HG02885 (cell line): ENCODE measurements around the gene GLB1L.
"Not testable (repeated sequence)": the region's sequence is repeated elsewhere in the genome, so short reads cannot be mapped to it uniquely, and the experiment has no call there.

ENCODE experiments used
- ATAC-seq: cut with Tn5 transposase; IDR thresholded peaks from one replicate; pipeline ENCODE4 v1.9.1; 2021; ENCODE audit warnings: mild to moderate bottlenecking; ENCODE audit not compliant: unreplicated experiment, poor library complexity

Gene GLB1L

GRCh38 chr2:219281588-219281987 is 36.3 kb upstream of the GLB1L start:
- no peak for ATAC-seq

DNA sequence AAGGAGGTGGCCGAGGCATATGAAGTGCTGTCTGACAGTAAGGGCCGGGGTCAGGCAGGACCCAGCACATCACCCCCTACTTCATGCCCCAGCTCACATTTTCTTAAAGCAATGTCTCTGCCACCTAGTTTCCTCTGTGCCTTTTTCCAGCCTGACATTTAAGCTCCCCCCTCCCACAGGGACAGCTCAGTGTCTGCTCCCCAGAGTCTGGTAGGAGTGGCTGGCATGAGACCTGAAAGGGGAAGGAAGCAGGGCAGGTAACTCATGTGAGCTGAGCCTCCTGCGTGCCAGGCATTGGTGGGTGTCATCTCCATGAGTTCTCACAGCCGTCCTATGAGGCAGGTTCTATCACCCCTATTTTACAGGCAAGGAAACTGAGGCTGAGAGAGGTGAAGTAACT is 35.4 kb upstream of the GLB1L start:
- no peak for ATAC-seq

GRCh38 chr2:219279916-219280516 is 34.8 kb upstream of the GLB1L start:
- ATAC-seq = no peak

DNA sequence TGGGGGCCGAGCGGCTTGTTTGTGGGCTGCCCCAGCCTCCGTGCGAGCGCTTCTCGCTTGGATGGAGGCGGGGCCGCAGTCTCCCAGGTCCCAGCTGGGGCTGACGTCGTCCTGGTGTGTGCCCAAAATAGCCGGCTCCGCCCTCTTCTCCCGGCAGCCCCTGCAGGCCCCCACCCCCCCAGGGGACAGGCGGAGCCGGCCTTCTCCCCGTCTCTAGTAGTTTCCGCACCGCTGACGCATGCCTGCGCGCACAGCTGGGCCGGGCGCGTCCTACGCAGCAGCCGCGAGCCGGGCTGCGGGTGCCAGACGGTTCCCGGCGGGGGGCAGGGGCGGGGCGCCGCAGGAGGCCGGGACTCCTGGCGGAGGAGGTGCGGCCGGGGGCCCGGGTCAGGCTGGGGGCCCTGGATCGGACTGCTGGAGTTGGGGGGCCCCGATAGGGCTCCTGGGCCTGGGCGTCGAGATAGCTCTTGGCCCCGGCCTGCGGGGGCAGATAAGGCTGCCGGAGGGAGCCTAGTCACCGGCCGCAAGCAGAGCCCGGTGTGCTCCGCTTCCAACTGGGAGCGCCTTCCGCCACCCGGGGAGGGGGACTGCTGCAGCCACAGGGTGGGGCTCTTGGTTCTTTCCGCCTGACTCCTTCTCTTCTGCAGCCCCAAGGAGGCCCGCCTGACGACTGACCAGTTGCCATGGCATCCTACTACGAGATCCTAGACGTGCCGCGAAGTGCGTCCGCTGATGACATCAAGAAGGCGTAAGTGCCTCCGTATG is 34.1 kb upstream of the GLB1L start, which contains the start of gene DNAJB2:
DNAJB2 (plus strand) TSS at position 216 of the 765 bp plus-strand sequence; CDS start at position 684, 468 bp downstream.
- ATAC-seq = peak; percentile 85

GRCh38 chr2:219278655-219279150 is 33.5 kb upstream of the GLB1L start:
- ATAC-seq = no peak

- peak; percentile 33 for ATAC-seq
These were observed 32.7 kb upstream of the GLB1L start for GRCh38 chr2:219277703-219278654.

- ATAC-seq = no peak
These were observed 29.2 kb upstream of the GLB1L start for GRCh38 chr2:219274361-219274921.

GRCh38 chr2:219273937-219274336 is 28.7 kb upstream of the GLB1L start:
- ATAC-seq = no peak

DNA sequence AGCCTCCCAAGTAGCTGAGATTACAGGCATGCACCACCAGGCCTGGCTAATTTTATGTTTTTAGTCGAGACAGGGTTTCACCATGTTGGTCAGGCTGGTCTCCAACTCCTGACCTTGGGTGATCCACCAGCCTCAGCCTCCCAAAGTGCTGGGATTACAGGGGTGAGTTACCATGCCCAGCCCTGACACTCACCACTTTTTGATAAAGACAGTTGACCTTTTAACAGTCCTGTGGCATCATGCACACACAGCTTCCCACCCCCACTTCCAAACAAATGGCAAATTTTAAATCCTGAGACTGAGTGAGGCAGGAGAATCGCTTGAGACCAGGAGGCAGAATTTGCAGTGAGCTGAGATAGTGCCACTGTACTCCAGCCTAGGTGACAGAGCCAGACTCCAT is 27.8 kb upstream of the GLB1L start:
- ATAC-seq = no peak

DNA sequence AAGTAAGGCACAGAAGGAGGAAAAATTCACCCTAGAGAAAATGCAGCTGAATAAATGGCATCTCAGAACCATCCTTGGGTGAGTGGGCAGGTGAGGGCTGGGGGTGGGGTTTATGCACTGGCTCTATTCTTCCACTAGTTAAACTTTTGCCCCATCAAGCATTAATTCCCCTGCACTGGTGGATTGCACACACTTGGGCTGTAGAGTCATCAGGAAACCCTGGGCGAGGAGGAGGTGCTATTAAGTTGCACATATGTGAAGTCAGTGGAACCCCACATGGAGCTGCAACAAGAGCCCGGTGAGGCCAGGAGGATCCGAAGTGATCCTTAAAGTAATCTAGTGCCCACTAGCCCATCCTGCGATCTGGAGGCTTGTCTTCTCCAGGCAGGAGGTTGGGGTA is 27.1 kb upstream of the GLB1L start:
- no peak for ATAC-seq

GRCh38 chr2:219271021-219271420 is 25.8 kb upstream of the GLB1L start:
- no peak for ATAC-seq

DNA sequence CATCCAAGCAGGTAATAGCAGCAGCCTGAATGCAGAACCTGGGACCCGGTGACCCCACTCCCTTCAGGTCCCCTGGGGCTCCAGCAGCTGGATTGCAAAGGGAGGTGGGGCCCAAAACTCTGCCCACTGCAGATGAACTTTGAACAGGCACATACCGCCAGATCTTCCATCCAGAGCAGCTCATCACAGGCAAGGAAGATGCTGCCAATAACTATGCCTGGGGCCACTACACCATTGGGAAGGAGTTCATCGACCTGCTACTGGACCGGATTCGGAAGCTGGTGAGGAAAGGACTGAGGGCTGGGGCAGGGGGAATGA is 24.8 kb upstream of the GLB1L start:
- ATAC-seq = no peak

- ATAC-seq = no peak
These were observed 24.3 kb upstream of the GLB1L start for GRCh38 chr2:219269362-219270054.

GRCh38 chr2:219268294-219268693 is 23.1 kb upstream of the GLB1L start:
- no peak for ATAC-seq

- no peak for ATAC-seq
These were observed 21.6 kb upstream of the GLB1L start for GRCh38 chr2:219266886-219267285.

GRCh38 chr2:219266232-219266631 is 21.0 kb upstream of the GLB1L start:
- no peak for ATAC-seq

GRCh38 chr2:219261024-219261855 is 16.0 kb upstream of the GLB1L start:
- no peak for ATAC-seq

GRCh38 chr2:219258942-219259341 is 13.7 kb upstream of the GLB1L start:
- not testable (repeated sequence) for ATAC-seq

- ATAC-seq = peak; percentile 28
These were observed 9.5 kb upstream of the GLB1L start for GRCh38 chr2:219254590-219255201.
